Cerebellar nuclear complex (tissue), 1 donor: ENCODE results near the gene KCNH4.
"Not testable (repeated sequence)": the region's sequence is repeated elsewhere in the genome, so short reads cannot be mapped to it uniquely, and the experiment has no call there.

Experiments used
- DNase-seq, 2 experiments: peaks; one replicate each; lab custom pipeline; 2025; lab: John Stamatoyannopoulos, UW

KCNH4 gene

GRCh38 chr17:42180922-42181850 is at the start of gene KCNH4:
KCNH4 (minus strand) TSS chr17:42181142; CDS start chr17:42180945, 197 bp downstream.
- DNase-seq, result no peak

DNA sequence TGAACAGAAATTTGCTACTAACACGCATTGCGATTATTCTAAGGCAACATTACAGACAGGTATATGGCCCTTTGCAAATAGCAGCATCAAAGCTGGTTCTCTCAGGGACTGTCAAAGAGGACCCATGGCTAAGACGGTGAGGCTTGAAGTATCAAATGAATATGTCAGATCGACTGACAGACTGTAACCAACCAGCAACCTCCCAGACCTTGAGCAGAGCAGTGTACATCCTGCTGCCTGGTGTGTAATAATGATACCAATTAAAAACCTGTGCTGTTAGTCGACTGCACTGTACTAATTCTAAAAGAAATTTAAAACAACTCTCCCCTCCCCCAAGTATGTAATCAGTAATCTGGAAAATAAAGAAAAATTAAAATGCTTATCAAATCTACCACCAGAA is 49.3 kb upstream of the KCNH4 start:
- DNase-seq, result no peak

GRCh38 chr17:42227849-42228700 is 47.1 kb upstream of the KCNH4 start:
- no peak for DNase-seq

DNA sequence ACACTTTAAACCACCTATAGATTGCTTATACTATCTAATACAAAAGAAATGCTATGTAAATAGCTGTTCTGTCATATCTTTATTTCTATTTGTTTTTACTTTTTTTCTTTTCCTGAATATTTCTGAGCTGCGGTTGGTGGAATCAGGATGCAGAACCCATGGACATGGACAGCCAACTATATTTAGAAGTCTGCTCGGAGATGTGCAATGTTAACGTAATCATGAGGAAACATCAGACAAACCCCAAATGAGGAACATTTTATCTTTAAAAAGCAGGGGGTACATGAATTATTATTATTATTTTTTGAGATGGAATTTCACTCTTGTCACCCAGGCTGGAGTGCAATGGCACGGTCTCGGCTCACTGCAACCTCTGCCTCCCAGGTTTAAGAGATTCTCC is 44.7 kb upstream of the KCNH4 start:
- DNase-seq, result no peak

- DNase-seq, result no peak
Observed at GRCh38 chr17:42224651-42225050, 43.7 kb upstream of the KCNH4 start.

GRCh38 chr17:42221886-42222745 is 41.2 kb upstream of the KCNH4 start:
- DNase-seq, result no peak

GRCh38 chr17:42219280-42219679 is 38.3 kb upstream of the KCNH4 start:
- not testable (repeated sequence) for DNase-seq

- DNase-seq, result no peak
Observed at GRCh38 chr17:42214156-42214555, 33.2 kb upstream of the KCNH4 start.

GRCh38 chr17:42212382-42212781 is 31.4 kb upstream of the KCNH4 start:
- DNase-seq, result no peak

- DNase-seq, result not testable (repeated sequence)
Observed at GRCh38 chr17:42211921-42212341, 31.0 kb upstream of the KCNH4 start.

GRCh38 chr17:42210046-42210445 is 29.1 kb upstream of the KCNH4 start:
- DNase-seq, result no peak

DNA sequence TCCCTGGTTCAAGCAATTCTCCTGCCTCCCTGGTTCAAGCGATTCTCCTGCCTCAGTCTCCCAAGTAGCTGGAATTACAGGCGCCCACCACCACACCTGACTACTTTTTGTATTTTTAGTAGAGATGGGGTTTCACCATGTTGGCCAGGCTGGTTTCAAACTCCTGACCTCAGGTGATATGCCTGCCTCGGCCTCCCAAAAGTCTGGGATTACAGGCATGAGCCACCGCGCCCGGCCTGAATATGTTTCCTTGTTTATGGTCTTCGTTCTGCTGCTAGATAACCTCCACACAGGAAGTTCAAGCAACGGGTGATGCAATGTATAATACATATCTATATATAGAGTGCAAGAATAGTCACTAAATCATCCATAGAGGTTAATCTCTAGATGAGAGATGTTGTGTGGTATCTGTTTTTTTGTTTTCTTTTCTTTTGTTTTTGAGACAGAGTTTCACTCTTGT is 25.2 kb upstream of the KCNH4 start:
- not testable (repeated sequence) for DNase-seq

DNA sequence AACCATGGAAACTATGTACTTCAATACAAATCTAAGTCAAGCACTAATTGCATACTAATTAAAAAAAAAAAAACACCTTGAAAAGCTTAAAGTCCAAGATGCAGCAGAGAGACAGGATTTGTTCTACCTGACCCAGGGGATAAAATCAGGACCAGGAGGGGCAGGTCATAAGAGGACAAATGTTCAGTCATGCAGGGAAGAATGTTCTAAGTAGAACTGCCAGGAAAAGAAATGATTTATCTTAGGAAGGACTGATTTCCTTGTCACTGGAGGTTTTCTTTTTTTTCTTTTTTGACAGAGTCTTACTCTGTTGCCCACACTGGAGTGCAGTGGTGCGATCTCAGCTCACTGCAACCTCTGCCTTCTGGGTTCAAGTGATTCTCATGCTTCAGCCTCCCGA is 22.4 kb upstream of the KCNH4 start:
- no peak for DNase-seq

GRCh38 chr17:42202696-42203095 is 21.8 kb upstream of the KCNH4 start:
- DNase-seq, result no peak

DNA sequence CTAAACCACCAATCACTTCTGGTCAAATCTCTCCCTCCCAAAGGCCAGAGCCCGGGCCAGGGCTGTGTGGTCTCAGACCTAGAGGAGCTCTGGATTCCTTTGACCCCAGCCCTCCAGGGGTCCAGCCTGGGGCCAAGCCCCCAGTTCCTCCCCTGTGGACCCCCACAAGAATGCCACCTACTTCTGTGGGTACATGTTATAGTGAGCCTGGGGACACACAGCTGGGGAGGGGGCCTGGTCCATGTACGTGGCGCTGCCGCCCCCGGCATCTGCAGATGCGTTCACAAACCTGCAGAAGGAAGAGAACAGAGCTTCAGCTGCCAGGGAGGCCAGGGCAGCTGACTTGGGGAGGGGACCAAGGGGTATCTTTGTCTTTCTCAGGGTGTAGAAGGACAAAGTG is 21.2 kb upstream of the KCNH4 start:
- DNase-seq, result no peak

DNA sequence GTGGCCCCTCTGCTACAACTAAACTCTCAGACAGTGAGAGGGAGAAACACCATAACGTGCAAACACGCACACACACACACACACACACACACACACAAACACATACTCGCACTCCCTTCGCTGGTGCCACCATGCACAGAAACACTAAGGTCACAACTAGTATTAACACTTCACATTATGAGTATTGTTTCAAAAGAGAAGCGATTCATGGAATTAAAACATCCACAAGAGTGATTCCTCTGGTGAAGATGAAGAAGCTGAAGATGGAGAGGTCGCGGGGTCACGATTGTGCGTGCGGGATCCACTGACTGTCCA is 20.5 kb upstream of the KCNH4 start:
- no peak for DNase-seq

DNA sequence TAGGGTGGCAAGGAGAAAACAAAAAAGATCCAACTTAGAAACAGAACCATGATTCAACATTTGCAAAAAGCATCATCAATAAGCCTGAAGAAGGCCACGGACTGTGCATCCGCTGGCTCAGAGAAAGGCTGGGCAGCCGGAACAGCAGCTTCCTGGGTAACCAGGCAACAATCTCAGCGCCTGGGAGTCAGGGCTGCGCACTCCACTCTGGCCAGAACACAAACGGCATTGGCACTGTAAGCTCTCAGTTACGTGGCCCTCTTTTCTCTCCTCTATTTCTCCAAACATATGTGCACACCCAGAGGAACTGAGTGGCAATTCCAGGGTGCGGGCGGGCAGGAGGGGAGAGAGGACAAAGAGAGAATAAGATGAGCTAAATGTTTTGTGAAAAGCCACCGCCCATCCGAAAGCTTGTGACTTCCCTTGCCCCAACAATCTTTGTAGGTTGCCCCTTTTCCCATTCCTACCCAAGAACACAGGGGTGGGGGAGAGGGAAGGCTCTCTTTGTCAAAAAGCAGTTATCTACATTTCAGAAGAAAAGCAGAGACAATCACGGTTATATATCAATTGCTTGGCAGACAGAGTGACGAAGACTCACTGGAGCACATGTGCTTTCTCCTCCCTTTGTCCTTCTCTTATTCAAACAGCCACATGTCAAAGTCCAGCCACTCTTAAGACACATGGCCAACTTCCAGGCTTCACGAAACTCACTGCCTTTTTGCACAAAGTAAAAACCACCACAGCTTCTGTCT is 19.9 kb upstream of the KCNH4 start:
- DNase-seq, result no peak

DNA sequence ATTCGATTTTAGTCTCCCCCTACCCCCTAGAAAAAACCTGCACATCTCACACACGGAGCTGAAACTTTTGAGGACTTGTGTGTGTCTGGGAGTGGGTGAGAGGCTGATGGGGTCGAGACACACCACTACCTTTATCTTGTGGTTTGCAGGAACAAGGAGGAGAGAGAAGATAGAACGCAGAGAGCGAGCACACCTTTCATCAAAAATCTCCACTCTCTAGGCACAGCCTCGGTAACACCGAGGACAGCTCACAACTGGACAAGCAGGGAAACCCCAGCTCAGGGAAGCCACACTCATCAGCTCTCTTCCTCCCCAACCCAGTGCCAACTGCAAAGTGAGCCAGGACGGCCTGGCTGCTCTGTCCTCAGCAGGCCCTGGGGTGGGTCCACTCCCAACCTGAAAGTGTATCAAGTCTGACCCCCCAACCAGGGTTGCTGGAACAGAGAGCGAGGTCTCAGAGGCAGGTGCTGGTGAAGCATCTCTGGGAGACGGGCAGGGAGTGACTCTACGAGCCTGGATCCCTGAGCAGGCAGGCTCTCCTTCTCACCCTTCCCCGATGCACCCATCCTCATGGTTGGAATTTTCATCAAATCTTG is 18.6 kb upstream of the KCNH4 start:
- DNase-seq, result no peak

- no peak for DNase-seq
Observed at GRCh38 chr17:42198897-42199296, 18.0 kb upstream of the KCNH4 start.

DNA sequence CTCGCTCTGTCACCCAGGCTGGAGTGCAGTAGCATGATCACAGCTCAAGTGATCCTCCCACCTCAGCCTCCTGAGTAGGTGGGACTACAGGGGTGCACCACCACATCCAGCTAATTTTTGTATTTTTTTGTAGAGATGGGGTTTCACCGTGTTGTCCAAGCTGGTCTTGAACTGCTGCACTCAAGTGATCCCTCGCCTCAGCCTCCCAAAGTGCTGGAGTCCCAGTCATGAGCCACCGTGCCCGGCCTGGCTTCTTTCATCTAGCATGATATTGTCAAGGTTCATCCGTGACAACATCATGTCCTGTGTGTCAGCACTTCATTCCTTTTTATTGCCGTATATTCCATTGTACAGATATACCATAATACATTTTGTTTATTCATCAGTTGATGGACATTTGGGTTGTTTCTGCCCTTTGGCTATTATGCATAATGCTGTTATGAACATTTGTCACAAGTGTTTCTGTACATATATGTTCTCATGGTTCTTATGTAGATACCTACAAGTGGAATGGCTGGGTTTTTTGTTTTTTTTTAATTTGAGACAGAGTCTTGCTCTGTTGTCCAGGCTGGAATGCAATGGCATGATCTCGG is 16.7 kb upstream of the KCNH4 start:
- DNase-seq, result no peak
